ENCODE data around the gene KDM2A.

- TF ChIP-seq CTCF (IDR thresholded peaks at IDR 0.05) (no peak), POLR2A (IDR thresholded peaks at IDR 0.05) (no peak)
These were observed 151.5 kb downstream of the KDM2A start for GRCh38 chr11:67270256-67271204.
